Liver (tissue), 3 donors: ENCODE measurements around the gene TTC28.
A peak's percentile ranks its signal among the peaks of the same experiment; 100 is the strongest.

Experiments used
- ATF3 ChIP-seq: IDR thresholded peaks from 2 replicates; pipeline ENCODE4 v1.6.1; 2016; ENCODE audit warnings: antibody characterized with exemption
- CTCF ChIP-seq: fragments of 150-350 bp; IDR thresholded peaks from 2 replicates; pipeline ENCODE4 v1.5.1; 2017; ENCODE audit warnings: improper control_type of control experiment, low read depth, low read length; ENCODE audit not compliant: missing input control
- RAD21 ChIP-seq, 2 donors: IDR thresholded peaks; 2 replicates each; pipeline ENCODE4 v1.6.1; 2016; ENCODE audit warnings: antibody characterized with exemption in 2 of 2, mild to moderate bottlenecking in 2 of 2
- TAF1 ChIP-seq: conservative IDR thresholded peaks from 2 replicates; pipeline ENCODE4 v1.6.1; 2016; ENCODE audit warnings: antibody characterized with exemption, mild to moderate bottlenecking
- YY1 ChIP-seq: IDR thresholded peaks from 2 replicates; pipeline ENCODE4 v1.6.1; 2016; ENCODE audit warnings: antibody characterized with exemption, mild to moderate bottlenecking
- TF ChIP-seq, protein P1 (sequence below): IDR thresholded peaks from 2 replicates; pipeline ENCODE4 v1.6.1; 2016; ENCODE audit warnings: antibody characterized with exemption
- donor health status: healthy.
- donor health status: healthy.

GRCh38 chr22:28019881-28020861 is 659.5 kb downstream of the TTC28 start:
- TF ChIP-seq, protein P1, sequence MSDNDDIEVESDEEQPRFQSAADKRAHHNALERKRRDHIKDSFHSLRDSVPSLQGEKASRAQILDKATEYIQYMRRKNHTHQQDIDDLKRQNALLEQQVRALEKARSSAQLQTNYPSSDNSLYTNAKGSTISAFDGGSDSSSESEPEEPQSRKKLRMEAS = no peak
- peak; percentile 85 for TF ChIP-seq CTCF
- peak; percentile 86 to 90 for TF ChIP-seq RAD21 (IDR thresholded peaks at IDR 0.05)
- TF ChIP-seq TAF1 = no peak
- TF ChIP-seq ATF3 = no peak
- TF ChIP-seq YY1 = no peak
